Measurements from ENCODE around the gene RGS6.

- no peak for TF ChIP-seq CTCF (IDR thresholded peaks at IDR 0.05; ENCODE audit: low read depth, low read length, poor library complexity, severe bottlenecking)
- no peak for TF ChIP-seq EZH2phosphoT487 (IDR thresholded peaks at IDR 0.05; ENCODE audit: borderline replicate concordance, low read length)
Measured at GRCh38 chr14:72155379-72155993, 223.3 kb downstream of the RGS6 start.

Measured in DOHH2 (cell line).